ENCODE results near the gene TSC22D4.
"Not testable (repeated sequence)": the region's sequence is repeated elsewhere in the genome, so short reads cannot be mapped to it uniquely, and the experiment has no call there.

The TSC22D4 gene

DNA sequence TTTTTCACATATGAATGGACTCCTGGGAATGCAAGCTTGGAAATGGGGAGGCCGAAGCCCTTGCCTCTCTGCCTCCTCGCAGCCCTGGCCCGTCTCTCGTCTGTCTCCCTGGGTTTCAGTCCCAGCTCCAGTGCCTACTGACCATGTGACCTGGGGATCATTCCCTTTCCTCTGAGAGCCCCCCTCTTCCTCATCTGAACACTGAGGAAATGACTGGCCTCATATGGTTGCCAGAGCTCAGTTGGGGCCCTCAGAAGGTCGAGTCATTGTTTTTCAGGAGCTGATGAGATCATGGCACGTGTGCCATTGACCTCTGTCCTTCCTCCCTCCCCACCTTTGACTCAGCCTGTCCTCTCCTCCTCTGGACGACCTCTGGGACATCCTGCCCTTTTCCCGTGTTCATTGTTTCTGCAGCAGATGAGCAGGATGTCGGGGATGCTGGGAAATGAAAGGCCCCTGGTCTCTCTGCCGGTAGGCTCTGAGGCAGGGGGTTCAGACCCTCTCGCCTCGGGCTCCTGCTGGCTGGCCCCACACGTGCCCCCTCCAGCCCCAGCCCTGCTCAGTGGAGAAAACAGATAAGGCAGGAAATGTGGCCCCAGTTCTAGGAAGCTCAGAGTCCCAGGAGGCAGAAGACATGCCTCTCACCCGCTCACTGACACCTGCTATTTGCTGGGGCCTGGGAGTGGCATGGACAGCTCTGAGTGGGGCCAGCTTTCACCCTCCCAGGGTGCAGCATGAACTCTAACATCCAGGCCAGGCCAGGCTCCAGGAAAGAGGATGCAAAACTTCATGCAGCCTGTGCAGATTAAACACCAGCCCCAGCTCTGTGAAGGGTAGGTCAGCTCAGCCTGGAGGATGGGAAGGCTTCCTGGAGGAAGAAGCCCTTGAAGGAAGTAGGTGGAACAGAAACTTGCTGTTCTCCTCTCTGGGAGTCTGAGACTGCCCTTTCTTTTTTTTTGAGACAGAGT, 34.4 kb downstream of the TSC22D4 start:
- DNase-seq (ENCODE audit: low read depth in 2 of 2), result no peak

DNA sequence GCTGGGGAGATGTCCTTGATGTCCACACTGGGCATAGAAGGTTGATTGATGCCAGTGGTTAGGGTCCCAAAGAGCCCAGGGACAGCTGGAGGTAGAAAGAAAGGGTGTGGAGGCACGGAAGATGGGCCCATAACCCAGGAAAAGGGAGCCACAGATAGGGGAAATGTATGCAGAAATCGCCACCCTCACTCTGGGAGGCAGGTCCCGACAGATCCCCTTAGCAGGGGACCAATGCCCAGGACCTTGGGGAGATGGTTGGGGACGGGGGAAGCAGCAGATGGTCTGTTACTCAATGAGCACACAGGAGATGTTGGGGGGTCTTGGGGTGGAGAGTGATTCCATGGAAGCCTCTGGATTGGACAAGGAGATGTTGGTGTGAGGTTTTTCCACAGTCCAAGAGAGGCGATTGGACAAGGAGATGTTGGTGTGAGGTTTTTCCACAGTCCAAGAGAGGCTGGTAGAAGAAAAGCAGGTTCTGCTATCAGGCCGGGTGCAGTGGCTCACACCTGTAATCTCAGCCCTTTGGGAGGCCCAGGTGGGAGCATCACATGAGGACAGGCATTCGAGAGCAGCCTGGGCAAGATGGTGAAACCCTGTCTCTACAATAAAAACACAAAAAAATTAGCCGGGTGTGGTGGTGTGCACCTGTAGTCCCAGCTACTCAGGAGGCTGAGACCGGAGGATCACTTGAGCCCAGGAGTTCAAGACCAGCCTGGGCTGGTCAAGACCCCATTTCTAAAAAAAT, 35.7 kb downstream of the TSC22D4 start:
- no peak for DNase-seq (ENCODE audit: low read depth in 2 of 2)

DNA sequence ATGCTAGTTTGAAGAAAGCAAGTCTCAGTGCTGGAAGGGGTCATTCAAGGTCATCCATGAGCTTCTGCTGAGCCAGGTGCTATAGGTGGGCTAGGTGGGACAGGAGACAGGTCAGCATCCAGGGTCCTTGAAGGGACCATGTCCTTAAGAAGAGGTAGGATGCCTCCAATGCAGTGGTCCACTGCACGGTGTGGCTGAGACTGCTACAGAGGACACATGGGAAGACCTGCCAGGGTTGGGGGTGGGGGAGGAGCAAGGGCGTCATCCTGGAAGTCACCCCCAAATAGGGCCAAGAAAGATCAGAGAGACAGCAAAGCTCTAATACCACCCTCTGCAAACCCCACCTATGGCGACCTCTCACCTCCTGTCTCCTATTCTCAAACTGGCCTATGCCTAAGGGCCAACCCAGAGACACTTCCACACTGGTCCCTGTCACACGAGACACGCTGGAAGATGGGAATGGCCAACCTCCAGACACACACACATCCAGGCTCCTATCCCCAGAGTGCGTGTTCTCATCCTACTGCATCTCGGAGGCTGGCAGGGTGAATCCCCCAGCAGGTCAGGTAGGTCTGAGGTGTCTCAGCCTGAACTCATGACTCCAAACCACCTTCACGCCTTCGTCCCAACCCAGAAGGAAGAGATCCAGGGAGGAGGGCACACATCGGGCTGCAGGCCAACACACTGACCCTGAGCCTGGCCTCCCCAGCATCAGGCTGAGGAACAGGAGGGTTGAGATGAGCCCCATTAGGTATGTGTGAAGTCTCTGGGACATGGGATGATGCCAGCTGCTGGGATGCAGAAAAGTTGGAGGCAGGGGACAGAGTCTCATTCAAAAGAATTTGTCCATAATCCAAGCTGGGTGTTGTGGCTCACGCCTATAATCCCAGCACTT, 37.1 kb downstream of the TSC22D4 start:
- no peak for DNase-seq (ENCODE audit: low read depth in 2 of 2)

DNA sequence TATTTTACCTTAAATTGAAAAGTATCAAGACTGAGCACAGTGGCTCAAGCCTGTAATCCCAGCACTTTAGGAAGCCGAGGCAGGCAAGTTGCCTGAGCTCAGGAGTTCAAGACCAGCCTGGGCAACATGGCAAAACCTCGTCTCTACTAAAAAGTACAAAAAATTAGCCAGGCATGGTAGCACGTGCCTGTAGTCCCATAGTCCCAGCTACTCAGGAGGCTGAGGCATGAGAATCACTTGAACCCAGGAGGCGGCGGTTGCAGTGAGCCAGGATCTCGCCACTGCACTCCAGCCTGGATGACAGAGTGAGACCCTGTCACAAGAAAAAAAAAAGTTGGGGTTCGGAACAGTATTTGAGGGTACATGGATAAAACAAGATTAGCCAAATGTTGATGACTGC, 39.8 kb downstream of the TSC22D4 start:
- not testable (repeated sequence) for DNase-seq (ENCODE audit: low read depth in 2 of 2)

DNA sequence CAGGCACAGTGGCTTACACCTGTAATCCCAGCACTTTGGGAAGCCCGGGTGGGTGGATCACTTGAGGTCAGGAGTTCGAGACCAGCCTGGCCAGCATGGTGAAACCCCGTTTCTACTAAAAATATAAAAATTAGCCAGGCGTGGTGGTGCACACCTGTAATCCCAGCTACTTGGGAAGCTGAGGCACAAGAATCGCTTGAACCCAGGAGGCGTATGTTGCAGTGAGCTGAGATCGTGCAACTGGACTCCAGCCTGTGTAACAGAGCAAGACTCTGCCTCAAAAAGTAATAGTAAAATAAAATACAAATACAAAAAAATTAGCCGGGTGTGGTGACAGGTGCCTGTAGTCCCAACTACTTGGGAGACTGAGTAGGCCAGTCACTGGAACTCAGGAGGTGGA, 40.3 kb downstream of the TSC22D4 start:
- not testable (repeated sequence) for DNase-seq (ENCODE audit: low read depth in 2 of 2)

DNA sequence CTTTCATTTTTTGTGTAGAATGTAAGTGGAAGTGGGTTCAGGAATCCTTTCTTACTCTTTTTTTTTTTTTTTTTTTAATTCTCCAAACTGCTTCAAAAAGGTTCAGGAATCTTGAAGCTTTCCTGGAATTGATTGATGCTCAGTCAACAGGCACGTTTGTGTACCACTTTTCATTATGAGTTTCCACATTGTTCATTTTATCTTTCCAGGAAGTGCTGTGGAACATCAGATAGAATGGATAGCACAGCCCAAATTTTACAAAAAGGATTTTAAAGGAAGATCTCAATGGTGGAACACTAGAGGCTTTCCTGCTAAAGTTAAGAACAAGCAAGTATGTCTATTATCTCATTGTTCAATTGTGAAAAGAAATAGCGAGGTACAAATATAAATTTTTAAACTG, 40.8 kb downstream of the TSC22D4 start:
- DNase-seq (ENCODE audit: low read depth in 2 of 2), result no peak

DNA sequence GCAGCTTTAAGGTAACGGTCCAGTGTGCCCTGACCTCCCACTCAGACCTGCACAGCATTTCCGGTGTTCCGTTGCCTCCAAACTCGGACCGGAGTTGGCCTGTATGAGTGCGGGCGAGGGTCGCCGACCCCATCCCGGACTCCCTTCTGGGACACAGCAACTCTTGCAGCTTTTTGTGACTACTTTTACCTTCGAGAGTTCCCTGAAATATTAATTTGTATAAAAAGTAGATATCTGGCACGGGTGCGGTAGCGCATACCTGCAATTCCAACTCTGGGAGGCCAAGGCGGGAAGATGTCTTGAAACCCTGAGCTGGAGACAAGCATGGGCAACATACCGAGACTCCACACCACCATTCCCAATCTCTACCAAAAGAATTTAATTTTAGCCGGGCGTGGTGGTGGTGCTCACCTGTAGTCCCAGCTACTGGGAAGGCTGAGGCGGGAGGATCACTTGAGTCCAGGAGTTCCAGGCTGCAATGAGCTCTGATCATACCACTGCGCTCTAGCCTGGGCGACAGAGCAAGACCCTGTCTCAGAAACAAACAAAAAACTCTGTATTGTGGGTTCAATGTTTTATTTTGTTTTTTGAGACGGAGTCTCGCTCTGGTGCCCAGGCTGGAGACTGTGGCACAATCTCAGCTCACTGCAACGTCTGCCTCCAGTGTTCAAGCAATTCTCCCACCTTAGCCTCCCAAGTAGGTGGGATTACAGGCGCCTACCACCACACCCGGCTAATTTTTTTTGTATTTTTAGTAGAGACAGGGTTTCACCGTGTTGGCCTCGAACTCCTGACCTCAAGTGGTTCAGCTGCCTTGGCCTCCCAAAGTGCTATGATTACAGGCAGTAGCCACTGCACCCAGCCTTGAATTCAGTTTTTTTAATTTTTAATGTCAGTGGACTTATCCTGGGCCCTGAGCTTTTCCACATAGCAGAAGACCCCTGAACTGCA, 41.6 kb downstream of the TSC22D4 start:
- no peak for DNase-seq (ENCODE audit: low read depth in 2 of 2)

DNA sequence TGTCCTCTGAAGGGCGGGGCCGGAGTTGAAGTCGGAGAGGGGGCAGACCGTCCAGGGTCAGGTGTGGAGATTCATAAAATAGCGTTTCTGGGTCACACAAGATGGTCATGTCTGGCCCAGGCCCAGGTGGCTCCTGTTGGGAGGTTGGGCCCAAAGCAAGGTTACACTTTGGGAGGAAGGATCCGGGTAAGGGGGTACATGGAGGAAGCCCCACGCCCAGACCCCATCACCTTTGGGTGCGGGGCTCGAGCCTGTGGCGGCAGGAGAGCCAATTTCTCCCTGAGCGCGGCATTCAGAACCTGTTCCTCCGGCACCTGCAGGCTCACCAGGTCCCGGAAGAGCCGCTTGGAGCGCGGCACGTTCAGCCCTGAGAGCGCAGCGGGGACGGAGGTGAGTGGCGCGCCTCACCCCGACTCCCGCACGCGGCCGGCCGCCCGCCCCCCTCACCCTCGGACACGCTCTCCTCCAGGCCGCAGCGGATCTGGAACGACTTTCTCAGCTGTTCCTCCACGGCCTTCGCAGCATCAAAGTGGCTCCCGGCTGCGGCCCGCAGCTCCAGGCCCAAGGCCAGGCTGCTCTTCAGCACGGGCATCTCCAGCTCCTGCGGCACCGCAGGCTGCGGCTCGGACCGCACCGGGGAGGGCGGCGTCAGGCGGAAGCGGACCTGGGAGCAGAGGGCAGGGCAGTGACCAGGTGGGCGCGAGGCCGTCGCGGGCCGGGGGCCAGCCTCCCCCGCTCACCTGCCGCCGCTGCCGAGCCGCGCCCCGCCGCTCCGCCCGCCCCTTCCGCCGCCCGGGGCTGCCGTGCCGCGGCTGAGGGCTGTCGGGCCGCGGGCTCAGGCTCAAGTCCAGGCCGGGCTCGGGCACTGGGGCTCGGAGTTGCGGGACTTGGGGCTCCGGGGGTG, 43.4 kb downstream of the TSC22D4 start:
- peak in 1 of 2 donors; percentile 16 for DNase-seq (ENCODE audit: low read depth in 2 of 2)

DNA sequence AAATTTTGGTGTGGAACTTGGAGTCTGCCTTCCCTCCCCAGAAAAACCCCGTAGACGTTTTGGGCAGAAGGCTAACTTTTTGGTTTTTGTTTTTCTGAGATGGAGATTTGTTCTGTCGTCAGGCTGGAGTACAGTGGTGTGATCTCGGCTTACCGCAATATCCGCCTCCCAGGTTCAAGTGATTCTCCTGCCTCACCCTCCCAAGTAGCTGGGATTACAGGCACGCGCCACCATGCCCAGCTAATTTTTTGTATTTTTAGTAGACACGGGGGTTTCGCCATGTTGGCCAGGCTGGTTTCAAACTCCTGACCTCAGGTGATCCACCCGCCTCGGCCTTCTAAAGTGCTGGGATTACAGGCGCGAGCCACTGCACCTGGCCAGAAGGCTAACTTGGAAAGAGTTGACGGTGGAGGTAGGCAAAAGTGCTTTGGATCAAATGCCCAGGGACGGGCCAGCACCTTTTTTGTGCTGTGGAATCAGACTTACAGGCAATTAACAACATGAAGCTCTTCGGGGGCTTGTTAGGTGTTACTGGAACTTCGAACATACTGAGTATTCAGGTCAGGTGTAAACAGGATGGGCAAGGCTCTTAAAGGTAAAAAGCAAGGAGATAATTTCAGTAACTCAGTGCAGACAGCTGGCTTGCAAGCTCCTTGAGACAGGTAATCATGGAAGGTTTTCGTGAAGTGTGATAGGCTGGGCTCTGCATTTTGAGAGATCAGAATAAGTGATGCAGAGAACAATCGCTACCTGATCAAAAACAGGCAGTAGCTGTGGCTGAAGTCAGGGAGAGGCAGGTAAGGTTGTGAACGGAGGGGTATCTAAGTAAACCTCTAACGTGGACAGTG, 44.5 kb downstream of the TSC22D4 start:
- no peak for DNase-seq (ENCODE audit: low read depth in 2 of 2)

DNA sequence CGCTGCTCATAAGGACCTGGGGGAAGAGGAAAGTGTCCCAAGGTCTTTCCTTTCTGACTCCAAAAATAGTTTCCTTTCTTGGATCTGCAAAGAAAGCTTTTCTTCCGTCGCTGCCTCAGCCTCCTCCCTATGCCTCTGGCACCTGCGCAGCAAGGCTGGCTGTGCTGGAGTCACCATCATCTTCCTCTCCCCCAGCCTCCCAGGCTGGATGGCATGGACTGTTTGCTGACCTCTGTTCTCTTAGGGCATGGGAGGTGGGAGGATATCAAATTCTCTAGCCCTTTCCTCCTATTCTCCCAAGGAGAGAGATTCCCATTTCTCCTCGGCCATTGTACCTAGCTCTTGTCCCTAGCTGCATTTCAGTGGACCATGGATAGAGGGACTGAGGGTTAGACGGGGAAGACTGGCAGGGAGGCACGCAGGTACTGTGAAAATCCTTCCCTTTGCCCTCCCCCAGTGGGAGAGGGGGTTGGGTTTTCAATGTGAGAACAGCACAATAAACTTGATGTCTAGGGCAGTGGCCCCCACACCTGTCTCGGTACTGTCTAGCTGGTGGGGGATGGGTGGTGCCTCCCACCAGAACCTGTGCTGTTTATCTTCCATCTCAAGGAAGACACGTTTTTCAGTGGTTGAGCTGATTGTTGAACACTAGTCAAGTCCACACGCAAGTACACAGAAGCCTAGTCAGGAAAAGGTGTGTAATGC, 45.3 kb downstream of the TSC22D4 start:
- no peak for DNase-seq (ENCODE audit: low read depth in 2 of 2)

DNA sequence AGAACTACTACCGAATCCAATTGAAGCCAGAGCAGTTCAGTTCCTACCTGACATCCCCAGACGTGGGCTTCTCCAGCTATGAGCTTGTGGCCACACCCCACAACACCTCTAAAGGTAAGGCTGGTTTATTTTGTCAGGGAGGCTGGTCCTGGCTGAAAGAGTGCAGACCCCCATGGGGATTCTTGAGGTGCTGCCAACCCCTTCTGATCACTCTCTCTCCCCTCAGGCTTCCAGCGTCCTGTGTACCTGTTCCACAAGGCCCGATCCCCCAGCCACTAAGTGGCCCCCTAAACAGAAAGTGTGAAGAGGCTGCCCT, 45.8 kb downstream of the TSC22D4 start:
- no peak for DNase-seq (ENCODE audit: low read depth in 2 of 2)

DNA sequence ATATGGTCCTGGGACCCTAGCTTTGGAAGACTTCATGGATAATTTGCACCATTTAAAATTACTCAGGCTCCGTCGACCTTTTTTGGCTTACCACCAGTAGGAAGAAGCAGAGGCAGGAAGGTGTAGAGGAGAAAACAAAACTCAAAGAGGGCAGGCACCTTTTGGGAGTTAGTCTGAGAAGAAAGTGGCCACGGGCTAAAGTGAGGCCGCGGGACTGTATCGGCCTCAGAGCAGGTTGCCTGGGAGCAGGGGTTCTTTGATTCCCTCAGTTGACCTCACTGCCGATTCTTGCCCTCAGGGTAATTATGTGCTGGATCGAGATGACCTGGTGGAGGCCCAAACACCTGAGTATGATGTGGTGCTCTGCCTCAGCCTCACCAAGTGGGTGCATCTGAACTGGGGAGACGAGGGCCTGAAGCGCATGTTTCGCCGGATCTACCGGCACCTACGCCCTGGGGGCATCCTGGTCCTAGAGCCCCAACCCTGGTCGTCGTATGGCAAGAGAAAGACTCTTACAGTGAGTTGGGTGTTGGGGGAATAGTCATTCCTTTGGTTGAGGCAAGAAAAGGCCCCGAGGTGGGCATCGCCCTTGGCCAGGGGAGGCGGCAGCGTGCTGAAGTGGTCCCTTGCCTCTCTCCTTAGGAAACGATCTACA, 46.3 kb downstream of the TSC22D4 start:
- DNase-seq (ENCODE audit: low read depth in 2 of 2), result no peak

DNA sequence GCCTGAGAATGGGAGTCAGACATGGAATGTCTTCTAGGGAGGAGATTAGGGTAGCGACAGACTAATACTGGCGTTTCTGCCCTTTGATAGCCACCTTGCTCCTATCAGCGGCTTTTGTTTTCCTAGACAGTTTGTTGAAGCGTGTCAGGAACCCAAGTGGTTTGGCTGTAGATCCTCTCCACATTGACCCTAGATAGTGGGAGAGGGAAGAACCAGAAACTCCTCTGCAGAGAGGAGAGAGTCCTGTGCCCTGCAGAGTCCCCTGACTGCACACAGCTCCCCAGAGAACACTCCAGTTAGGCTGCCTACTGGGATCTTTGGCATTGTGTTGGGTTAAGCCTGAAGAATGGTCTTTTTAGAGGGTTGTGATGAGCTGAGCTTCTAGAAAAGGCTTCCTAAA, 47.0 kb downstream of the TSC22D4 start:
- DNase-seq (ENCODE audit: low read depth in 2 of 2), result no peak

DNA sequence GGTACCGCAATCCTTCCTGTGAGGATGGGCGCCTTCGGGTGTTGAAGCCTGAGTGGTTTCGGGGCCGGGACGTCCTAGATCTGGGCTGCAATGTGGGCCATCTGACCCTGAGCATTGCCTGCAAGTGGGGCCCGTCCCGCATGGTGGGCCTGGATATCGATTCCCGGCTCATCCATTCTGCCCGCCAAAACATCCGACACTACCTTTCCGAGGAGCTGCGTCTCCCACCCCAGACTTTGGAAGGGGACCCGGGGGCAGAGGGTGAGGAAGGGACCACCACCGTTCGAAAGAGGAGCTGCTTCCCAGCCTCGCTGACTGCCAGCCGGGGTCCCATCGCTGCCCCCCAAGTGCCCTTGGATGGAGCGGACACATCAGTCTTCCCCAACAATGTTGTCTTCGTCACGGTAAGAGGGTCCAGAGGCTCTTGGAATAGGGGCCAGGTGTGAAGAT, 47.7 kb downstream of the TSC22D4 start:
- DNase-seq (ENCODE audit: low read depth in 2 of 2), result no peak

DNA sequence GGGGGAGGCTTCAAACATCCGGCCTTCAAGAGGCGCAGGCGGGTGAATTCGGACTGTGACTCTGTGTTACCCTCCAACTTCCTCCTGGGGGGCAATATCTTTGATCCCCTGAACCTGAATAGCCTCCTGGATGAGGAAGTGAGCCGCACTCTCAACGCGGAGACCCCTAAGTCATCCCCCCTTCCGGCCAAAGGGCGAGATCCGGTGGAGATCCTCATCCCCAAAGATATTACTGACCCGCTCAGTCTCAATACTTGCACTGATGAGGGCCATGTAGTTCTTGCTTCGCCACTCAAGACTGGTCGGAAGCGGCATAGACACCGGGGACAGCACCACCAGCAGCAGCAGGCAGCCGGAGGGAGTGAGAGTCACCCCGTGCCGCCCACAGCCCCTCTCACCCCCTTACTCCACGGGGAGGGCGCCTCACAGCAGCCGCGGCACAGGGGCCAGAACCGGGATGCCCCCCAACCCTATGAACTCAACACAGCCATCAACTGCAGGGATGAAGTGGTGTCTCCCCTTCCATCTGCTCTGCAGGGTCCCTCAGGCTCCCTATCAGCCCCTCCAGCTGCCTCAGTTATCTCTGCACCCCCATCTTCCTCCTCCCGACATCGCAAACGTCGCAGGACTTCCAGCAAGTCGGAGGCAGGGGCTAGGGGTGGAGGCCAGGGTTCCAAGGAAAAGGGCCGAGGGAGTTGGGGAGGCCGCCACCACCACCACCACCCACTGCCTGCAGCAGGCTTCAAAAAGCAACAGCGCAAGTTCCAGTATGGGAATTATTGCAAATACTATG, 48.3 kb downstream of the TSC22D4 start:
- DNase-seq (ENCODE audit: low read depth in 2 of 2), result no peak

DNA sequence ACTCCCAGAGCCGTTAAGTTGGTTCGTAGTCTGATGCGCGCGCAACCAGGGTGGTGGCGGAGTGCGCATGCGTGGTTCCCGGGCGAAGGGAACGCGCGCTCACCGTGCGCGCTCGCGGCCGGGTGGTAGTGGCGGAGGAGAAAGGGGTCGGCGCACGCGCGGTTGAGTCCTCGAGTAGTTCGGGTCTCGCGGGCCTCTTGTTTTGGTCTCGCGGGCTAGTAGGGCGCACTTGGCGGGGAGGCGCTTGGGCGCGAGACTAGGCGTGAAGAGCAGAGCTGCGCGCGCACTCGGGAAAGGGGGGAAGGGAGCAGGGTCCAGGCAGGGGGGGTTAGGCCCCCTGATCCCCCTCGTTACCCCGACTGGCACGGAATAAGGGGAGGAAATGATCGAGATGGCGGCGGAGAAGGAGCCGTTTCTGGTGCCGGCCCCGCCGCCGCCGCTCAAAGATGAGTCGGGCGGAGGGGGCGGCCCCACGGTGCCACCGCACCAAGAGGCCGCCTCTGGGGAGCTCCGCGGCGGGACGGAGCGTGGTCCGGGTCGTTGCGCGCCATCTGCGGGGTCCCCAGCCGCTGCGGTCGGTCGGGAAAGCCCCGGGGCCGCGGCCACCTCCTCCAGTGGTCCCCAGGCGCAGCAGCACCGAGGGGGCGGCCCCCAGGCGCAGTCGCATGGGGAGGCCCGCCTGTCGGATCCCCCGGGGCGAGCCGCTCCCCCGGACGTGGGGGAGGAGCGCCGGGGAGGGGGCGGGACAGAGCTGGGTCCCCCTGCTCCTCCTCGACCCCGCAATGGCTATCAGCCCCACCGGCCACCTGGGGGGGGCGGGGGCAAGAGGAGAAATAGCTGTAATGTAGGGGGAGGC, 49.1 kb downstream of the TSC22D4 start, which contains the start of gene MEPCE:
MEPCE (plus strand) TSS at position 195 of the 856 bp plus-strand sequence; CDS start at position 383, 188 bp downstream.
- DNase-seq (ENCODE audit: low read depth in 2 of 2), result peak; percentile 95 to 98
